ENCODE data around the gene LRRN2.
"Not testable (repeated sequence)": the region's sequence is repeated elsewhere in the genome, so short reads cannot be mapped to it uniquely, and the experiment has no call there.

LRRN2 gene

GRCh38 chr1:204629459-204629858 is 56.1 kb downstream of the LRRN2 start:
- not testable (repeated sequence) for DNase-seq (ENCODE audit: low read depth)

GRCh38 chr1:204628868-204629267 is 56.7 kb downstream of the LRRN2 start:
- DNase-seq (ENCODE audit: low read depth): no peak

- no peak for DNase-seq (ENCODE audit: low read depth)
Measured at GRCh38 chr1:204627436-204627835, 58.1 kb downstream of the LRRN2 start.

- DNase-seq (ENCODE audit: low read depth): no peak
Measured at GRCh38 chr1:204626381-204626780, 59.2 kb downstream of the LRRN2 start.

DNA sequence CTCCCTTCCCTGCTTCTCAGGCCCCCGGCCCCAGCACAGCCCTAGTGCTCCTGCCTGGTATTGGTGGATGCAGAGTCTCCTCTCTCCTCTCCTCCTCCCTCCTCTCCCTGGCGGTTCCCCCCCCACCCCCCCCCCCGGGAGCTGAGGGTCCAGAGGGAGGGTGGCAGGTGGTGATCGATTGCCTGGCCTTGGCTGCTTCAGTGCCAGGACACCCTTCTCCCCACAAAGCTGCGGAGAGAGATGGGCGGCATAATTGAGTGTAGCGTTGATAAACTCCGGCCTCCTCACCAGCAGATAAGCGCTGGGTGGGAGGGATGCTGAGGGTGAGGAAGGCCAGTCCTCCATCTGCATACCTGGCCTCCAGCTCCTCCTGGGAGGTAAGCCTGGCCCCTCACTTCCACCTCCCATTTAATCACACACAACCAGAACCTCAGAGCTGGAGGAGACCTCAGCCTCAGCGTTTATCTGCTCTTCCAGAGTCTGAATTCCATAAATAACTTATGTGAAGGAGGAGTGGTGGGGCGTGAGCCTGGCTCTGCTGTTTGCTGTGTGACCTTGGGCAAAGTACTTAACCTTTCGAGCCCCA is 60.8 kb downstream of the LRRN2 start:
- no peak for DNase-seq (ENCODE audit: low read depth)

- DNase-seq (ENCODE audit: low read depth): no peak
Measured at GRCh38 chr1:204623894-204624361, 61.6 kb downstream of the LRRN2 start.

DNA sequence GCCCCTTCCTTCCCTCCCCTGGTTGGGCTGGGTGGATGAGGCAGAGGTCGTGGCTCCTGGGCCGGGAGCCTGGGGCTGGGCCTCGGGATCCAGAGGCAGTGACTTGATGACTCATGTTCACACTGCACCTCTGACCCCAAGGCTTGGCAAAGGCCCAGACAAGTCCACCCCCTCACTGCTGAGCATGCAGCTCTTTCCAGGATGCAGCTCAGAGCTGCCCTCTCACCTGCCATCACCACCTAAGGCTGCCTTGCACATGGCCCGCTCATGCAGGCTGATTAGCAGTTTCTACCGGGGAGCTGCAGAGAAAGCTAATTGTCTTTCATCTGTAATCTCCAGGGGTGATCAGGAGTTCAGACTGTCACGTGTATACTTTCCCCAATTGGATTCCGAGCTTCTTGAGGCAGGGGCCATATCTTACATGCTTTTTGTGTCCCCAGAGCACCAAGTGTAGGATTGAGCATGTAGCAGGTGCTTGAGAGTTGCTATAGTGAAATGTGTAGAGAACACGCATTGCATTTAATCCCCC is 62.1 kb downstream of the LRRN2 start:
- no peak for DNase-seq (ENCODE audit: low read depth)

- DNase-seq (ENCODE audit: low read depth): no peak
Measured at GRCh38 chr1:204621996-204622395, 63.5 kb downstream of the LRRN2 start.

GRCh38 chr1:204621396-204621795 is 64.1 kb downstream of the LRRN2 start:
- DNase-seq (ENCODE audit: low read depth): no peak

DNA sequence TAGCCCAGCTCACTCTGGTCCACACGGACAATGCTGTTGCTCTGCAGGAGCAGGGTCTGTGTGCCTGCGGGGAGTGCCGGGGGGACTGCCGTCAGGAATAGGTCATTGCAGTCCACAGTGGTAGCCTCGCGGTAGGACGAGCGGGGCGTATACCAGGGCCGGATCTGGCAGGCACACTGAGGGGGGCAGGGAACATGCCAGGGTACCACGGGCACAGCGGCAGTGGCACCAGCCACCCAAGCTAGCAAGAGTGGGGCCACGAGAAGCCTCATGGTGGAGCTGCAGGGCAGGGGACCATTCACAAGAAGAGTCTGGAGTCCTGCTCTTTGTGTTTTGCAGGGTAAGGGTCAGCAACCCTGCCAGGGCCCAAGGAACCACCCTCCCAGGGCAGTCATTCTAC is 65.8 kb downstream of the LRRN2 start:
- no peak for DNase-seq (ENCODE audit: low read depth)

- no peak for DNase-seq (ENCODE audit: low read depth)
Measured at GRCh38 chr1:204618148-204618760, 67.3 kb downstream of the LRRN2 start.

DNA sequence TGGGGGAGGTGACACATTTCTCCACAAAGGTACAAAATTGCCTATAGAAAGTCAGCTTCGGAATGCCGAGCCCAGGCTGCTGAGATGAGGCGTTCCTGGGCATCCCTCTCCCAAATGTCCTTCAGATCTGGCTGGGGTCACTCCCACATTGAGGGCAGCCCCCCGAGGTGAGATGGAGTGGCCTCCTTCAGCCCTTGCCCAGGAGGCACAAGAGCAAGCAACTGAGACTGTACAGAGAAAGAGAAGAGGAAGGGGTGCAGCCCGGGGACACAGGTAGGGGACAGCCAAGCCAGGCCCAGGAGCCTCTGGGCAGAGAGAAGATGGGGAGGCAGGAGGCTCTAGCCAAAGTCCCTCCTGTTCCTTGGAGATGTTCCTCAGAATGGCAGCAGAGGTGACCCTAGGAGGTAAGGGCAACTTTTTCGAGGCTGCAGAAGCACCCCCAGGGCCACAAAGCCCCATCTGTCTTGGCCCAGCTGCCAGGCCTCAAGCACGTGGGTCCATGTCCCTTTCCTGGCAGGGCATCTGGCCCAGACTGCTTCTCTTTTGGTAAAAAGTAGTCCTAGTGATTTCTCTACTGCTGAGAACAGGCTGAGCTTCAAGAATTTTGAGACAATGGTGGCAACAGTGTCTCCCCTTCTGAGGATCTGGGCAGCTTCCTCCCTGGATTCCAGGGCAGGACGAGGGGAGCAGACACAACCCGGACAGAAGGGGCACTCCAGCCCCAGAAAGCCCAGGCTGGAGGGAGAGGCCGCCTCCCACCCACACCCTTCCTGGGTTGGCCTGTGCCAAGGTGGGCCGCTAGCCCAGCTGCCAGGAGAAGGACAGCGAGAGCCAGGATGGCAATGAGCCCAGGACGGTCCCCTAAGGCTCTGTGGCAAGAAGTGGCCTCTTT is 68.0 kb downstream of the LRRN2 start:
- no peak for DNase-seq (ENCODE audit: low read depth)

GRCh38 chr1:204616641-204617040 is 68.9 kb downstream of the LRRN2 start:
- no peak for DNase-seq (ENCODE audit: low read depth)

GRCh38 chr1:204615881-204616280 is 69.7 kb downstream of the LRRN2 start:
- no peak for DNase-seq (ENCODE audit: low read depth)

- DNase-seq (ENCODE audit: low read depth): no peak
Measured at GRCh38 chr1:204613636-204614035, 71.9 kb downstream of the LRRN2 start.

DNA sequence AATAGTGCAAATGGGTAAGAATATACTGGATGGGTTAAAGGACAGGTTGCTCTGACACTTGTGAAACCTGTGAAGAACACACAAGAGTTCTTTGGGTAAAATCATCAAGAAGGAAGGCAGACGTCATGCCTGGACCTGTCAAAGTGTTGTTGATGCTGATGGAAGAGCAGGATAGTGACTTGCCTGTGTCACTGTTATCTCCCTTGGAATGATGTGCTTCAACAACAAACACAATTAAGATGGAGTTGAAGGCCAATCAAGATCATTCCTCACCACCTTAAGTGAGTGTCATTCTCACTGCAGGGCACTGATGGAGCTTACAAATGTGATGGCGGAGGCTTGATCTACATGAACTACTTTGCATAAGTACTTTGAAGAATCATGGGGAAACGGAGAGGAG is 73.2 kb downstream of the LRRN2 start:
- DNase-seq (ENCODE audit: low read depth): no peak

DNA sequence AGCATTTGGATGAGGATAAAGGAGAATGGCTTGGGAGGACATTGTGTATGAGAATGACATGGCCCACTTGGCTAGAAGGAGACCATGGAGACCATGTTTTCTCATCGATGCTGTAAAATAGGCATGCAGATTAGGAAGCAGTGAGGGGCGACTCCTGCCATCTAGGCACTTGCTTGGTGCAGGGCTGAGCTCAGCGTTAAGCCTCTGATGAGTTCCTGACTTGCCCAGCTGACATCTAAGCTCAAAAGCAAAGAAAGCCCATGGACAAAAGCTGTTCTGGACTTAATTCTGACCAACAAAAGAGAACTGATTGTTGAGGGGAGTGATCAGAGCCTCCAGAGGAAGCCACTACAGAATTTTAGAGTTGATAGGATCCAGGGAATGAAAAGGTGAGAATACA is 74.5 kb downstream of the LRRN2 start:
- DNase-seq (ENCODE audit: low read depth): no peak

DNA sequence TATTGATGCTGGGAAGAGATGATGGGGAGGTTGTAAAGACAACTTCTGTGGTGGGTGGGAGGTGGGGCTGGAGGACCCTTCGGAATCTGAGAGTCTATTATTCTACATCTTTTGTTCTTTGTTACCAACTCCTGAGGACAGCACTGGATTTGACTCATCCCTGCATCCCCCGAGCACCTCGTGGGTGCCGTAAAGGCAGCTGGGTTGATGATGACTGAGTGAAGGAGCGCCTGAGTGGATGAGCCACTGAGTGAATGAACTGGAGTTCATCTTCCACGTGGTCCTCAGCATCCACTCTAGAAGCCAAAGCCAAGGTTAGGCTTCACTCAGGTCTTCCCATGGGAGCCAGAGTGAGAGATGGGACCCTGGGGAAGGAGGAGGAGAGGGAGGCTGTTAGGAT is 77.6 kb downstream of the LRRN2 start:
- no peak for DNase-seq (ENCODE audit: low read depth)

- no peak for DNase-seq (ENCODE audit: low read depth)
Measured at GRCh38 chr1:204605791-204606190, 79.7 kb downstream of the LRRN2 start.

DNA sequence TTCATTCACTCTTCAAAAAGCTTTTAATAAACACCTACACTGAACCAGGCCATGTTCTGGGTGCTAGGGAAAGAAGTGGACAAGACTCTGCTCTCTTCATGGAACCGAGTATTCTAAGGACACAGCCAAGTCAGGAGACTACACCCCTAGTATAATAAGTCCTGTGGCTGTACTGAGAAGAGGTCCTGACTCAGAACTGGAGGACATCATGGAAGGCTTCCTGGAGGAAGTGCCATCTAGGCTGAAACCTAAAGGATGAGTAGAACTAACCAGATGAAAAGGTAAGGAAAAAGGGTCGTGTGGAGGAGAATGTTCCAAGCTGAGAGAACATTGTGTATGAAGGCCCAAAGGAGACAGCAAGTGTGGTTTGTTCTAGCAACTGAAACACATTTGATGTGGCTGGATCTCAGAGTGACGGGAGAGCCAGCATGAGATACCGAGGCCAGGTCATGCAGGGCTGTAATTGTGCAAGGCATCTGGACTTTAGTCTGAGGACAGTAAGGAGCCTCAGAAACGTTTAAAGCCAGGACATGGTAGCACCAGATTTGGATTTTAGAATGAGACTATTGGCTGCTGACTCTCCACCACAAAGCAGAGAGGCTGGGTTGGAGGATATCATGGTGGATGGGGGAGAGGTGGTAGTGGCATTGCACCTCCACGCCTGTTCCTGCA is 82.5 kb downstream of the LRRN2 start:
- DNase-seq (ENCODE audit: low read depth): no peak

- DNase-seq (ENCODE audit: low read depth): no peak
Measured at GRCh38 chr1:204602111-204602579, 83.4 kb downstream of the LRRN2 start.

GRCh38 chr1:204600968-204601367 is 84.6 kb downstream of the LRRN2 start:
- no peak for DNase-seq (ENCODE audit: low read depth)
